Kidney tubule cell (primary cell): ENCODE results near the gene RBBP5.

Experiments used
- DNase-seq: peaks from one replicate; pipeline ENCODE4 v3.0.0-alpha.2; 2018; ENCODE audit warnings: low spot score

The RBBP5 gene

GRCh38 chr1:205129447-205130029, 7.8 kb upstream of the RBBP5 start:
- DNase-seq: no peak

- no peak for DNase-seq
Observed at GRCh38 chr1:205128050-205128449, 6.3 kb upstream of the RBBP5 start.

GRCh38 chr1:205127646-205128045, 5.9 kb upstream of the RBBP5 start:
- no peak for DNase-seq

GRCh38 chr1:205124726-205125125, 2.9 kb upstream of the RBBP5 start:
- DNase-seq: no peak

- no peak for DNase-seq
Observed at GRCh38 chr1:205122489-205122882, 708 bp upstream of the RBBP5 start.

GRCh38 chr1:205118752-205119151, 3.0 kb downstream of the RBBP5 start:
- DNase-seq: peak; percentile 13

- DNase-seq: no peak
Observed at GRCh38 chr1:205111354-205111753, 10.4 kb downstream of the RBBP5 start.

GRCh38 chr1:205109711-205110110, 12.1 kb downstream of the RBBP5 start:
- no peak for DNase-seq

- DNase-seq: no peak
Observed at GRCh38 chr1:205109269-205109668, 12.5 kb downstream of the RBBP5 start.

GRCh38 chr1:205108464-205108863, 13.3 kb downstream of the RBBP5 start:
- DNase-seq: no peak

GRCh38 chr1:205107327-205107726, 14.5 kb downstream of the RBBP5 start:
- DNase-seq: no peak

- DNase-seq: no peak
Observed at GRCh38 chr1:205102404-205102803, 19.4 kb downstream of the RBBP5 start.

- no peak for DNase-seq
Observed at GRCh38 chr1:205098242-205098641, 23.5 kb downstream of the RBBP5 start.

GRCh38 chr1:205095422-205095821, 26.4 kb downstream of the RBBP5 start:
- DNase-seq: no peak

GRCh38 chr1:205091043-205091740, 30.6 kb downstream of the RBBP5 start:
- no peak for DNase-seq

GRCh38 chr1:205088341-205088740, 33.4 kb downstream of the RBBP5 start:
- DNase-seq: no peak

GRCh38 chr1:205084360-205084759, 37.4 kb downstream of the RBBP5 start, which contains the start of gene TMEM81:
Gene TMEM81, minus strand, starts transcription at chr1:205084460. Its CDS starts 140 bp downstream, at chr1:205084320.
- DNase-seq: no peak

- DNase-seq: no peak
Observed at GRCh38 chr1:205082431-205082830, 39.3 kb downstream of the RBBP5 start.

GRCh38 chr1:205077934-205078311, 43.9 kb downstream of the RBBP5 start:
- DNase-seq: no peak

- no peak for DNase-seq
Observed at GRCh38 chr1:205077158-205077933, 44.4 kb downstream of the RBBP5 start.

GRCh38 chr1:205076245-205076761, 45.5 kb downstream of the RBBP5 start:
- no peak for DNase-seq

GRCh38 chr1:205075642-205076155, 46.1 kb downstream of the RBBP5 start:
- no peak for DNase-seq

GRCh38 chr1:205074513-205074912, 47.3 kb downstream of the RBBP5 start:
- no peak for DNase-seq
